WI38 (cell line): ENCODE measurements around the gene TBCD.

Experiments
- H3K4me3 ChIP-seq: 2 replicates; pipeline ENCODE4 v1.5.1; 2011; ENCODE audit warnings: low read depth, mild to moderate bottlenecking, control low read depth, low read length
- CTCF ChIP-seq: IDR thresholded peaks from 2 replicates; pipeline ENCODE4 v1.5.1; 2012; ENCODE audit warnings: low read depth, mild to moderate bottlenecking, control low read depth, low read length

Gene TBCD

GRCh38 chr17:82865774-82866395 lies 114.0 kb downstream of the TBCD start:
- no peak for TF ChIP-seq CTCF

GRCh38 chr17:82866590-82867191 lies 114.8 kb downstream of the TBCD start:
- no peak overlapping the region for H3K4me3 ChIP-seq
- TF ChIP-seq CTCF: no peak

More at GRCh38 chr17:82865774-82866395, 114.0 kb downstream of the TBCD start:
- no peak overlapping the region for H3K4me3 ChIP-seq

- no peak overlapping the region for H3K4me3 ChIP-seq
- TF ChIP-seq CTCF: no peak
Observed at GRCh38 chr17:82867763-82868325, 116.0 kb downstream of the TBCD start.

- TF ChIP-seq CTCF: no peak
- H3K4me3 ChIP-seq: no peak overlapping the region
Observed at GRCh38 chr17:82868715-82869131, 116.9 kb downstream of the TBCD start.

GRCh38 chr17:82869536-82869935 lies 117.7 kb downstream of the TBCD start:
- no peak overlapping the region for H3K4me3 ChIP-seq
- TF ChIP-seq CTCF: no peak

- H3K4me3 ChIP-seq: no peak overlapping the region
- no peak for TF ChIP-seq CTCF
Observed at GRCh38 chr17:82870091-82870491, 118.2 kb downstream of the TBCD start.

GRCh38 chr17:82870541-82870940 lies 118.7 kb downstream of the TBCD start:
- TF ChIP-seq CTCF: no peak
- H3K4me3 ChIP-seq: no peak overlapping the region
